ENCODE data around the gene SUFU.

The SUFU gene

DNA sequence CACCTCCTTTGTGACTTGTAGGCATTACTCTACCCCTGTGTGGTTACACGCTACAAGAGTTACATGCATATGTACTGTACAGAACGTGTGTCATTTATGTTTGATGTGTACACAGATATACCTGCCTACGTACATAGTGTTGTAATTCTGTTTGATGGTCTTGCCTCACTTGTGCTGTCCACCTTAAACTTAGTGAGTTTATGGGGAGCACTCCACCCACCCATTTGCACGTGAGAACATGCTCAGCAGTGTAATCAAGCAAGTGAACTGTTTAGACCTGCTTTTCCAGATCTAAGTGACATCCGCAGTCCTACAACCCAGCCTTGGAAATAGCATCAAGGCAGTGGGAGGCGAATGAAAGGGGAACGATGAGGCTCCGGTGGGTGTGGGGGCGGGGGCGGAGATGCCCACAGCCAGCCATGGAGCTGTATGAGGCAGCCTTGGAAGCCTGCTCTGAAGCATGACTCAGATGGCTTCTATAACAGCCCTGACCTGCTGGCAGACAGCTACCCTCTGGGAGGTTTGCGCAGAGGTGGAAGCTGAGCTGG, 52.1 kb downstream of the SUFU start:
- DNase-seq: no peak

GRCh38 chr10:102557569-102557968, 53.8 kb downstream of the SUFU start:
- no peak for DNase-seq

- no peak for DNase-seq
Observed at GRCh38 chr10:102559764-102560163, 56.0 kb downstream of the SUFU start.

DNA sequence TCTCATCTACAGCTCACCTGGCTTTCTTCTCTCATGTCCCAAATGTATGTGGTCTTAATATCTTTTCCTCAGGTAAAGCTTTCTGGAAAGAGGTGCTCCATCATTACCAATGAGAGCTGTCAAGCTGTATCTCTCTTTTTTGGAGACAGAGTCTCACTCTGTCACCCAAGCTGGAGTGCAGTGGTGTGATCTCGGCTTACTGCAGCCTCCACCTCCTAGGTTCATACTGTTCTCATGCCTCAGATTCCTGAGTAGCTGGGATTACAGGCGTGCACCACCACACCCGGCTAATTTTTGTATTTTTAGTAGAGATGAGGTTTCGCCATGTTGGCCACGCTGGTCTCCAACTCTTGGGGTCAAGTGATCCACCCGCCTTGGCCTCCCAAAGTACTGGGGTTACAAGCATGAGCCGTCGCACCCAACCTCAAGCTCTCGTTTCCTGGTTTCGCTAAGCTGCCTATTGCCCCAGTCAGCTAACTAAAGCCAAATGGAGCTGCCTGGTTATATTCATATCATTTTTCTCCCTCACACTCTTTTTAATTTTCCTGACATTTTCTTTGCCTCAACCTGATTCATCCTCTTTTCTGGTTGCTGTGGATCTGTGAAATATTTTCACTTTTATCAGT, 60.5 kb downstream of the SUFU start:
- DNase-seq: no peak

DNA sequence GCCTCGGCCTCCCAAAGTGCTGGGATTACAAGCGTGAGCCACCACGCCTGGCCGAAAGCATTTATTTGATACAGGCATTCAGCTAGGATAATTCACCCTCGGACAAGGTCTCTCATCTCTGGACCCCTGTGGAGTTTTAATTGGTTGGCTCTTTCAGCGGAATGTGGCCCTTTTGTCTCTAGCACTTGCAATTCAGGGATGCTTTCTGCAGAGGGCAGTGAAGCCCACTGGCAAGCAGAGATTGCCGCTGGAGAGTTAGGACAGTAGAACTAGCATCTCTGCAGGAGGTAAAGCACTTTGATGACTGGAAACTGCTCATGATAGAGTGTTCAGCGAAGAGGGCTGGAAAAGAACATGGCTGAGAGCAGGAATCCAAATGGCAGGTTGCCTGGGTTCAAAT, 62.0 kb downstream of the SUFU start:
- DNase-seq: no peak

GRCh38 chr10:102578782-102579181, 75.0 kb downstream of the SUFU start:
- no peak for DNase-seq

- DNase-seq: no peak
Observed at GRCh38 chr10:102579328-102579727, 75.6 kb downstream of the SUFU start.

- no peak for DNase-seq
Observed at GRCh38 chr10:102580230-102580629, 76.5 kb downstream of the SUFU start.

DNA sequence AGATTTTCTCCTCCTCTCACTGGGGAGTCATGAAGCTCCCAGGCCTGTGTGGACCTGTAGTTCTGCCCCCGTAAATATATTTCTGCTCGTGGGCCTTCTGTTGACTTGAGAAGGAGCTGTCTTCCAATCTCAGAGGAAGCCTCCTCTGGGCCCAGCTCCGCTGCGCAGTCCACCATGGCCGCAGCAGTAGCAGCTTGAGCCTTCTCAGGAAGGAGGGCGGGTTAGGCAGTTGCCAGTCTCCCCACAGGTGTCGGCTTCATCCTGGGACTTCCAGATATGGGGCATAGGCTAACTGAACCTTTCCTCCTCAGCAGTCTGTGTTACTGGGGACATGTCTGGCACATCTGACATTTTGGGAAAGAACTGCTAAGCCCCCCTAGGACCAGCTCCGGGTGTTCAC, 77.6 kb downstream of the SUFU start:
- no peak for DNase-seq

DNA sequence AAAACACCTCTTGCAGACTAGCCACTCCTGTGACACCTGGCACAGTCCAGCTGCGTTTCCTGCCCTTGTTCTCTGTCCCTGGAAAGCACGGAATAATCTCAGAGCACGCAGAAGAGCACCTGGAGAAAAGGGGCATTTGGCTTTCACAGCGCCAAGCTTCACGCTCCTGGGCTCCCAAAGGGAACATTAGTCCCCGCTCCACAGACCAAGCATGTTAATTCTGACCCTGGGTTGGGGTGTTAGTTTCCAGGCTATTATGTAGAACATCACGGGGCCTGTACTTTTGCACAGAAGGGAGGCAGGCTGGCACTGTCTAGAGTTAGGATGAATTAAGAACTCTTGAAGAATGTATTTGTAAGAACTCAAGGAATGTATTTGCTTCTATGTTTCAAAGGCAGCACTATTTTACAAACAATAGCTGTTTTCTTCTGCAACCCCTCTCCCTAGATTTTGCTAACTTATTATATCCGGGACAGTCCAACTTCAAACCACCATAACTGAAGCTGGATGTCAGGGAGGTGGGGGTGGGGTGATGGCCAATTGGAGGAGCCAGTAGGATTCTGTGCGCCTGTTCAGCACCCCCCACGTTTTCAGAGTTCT, 78.3 kb downstream of the SUFU start:
- no peak for DNase-seq

DNA sequence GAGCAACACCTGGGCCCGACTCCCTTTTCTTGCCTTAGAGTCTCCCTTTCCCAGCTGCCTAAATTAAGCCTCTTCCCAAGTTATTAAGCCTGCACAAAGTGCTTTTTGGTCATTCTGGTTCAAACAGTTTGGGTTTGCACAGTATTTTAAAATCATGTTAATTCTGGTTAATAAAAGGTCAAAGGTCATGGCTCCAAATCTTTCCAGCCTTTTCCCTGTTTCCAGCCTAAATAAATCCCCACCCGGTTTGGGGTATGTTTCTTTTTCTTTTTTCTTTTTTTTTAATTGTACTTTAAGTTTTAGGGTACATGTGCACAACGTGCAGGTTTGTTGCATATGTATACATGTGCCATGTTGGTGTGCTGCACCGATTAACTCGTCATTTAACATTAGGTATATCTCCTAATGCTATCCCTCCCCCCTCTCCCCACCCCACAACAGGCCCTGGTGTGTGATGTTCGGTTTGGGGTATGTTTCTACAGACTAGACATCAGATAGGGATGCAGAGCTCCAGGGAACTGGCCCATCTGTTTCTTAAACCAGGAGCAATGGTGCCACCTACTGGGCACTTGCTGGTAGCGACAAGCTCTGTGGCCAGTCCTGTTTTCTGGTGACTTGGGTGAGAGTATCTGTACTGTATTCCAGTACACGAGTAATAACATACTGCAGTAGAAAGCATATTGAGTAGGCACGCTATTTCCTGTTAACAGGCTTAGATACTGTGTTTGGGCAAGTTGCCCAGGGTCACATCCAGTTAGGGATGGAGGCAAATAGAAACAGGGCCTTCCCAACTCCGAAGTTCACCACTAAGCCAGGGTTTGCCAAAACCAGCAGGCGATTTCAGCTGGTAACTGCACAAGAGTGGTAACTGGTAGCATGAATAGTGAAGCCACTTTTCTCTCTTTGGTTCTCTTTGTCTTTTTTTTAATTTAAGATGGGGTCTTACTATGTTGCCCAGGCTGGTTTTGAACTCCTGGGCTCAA, 80.0 kb downstream of the SUFU start:
- peak; percentile 88 for DNase-seq

GRCh38 chr10:102585026-102585425, 81.3 kb downstream of the SUFU start:
- no peak for DNase-seq

- DNase-seq: no peak
Observed at GRCh38 chr10:102586858-102587257, 83.1 kb downstream of the SUFU start.

DNA sequence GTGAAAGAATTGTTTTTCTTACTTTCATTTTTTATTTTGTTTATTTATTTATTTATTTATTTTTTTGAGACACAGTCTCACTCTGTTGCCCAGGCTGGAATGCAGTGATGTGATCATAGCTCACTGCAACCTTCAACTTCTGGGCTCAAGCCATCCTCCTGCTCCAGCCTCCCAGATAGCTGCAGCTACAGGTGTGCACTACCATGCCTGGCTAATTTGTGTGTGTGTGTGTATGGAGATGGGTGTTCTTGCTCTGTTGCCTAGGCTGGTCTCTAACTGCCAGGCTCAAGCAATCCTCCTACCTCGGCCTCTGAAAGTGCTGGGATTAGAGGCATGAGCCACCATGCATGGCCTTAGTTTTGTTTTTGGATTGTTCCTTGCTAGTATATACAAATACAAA, 85.1 kb downstream of the SUFU start:
- DNase-seq: no peak

DNA sequence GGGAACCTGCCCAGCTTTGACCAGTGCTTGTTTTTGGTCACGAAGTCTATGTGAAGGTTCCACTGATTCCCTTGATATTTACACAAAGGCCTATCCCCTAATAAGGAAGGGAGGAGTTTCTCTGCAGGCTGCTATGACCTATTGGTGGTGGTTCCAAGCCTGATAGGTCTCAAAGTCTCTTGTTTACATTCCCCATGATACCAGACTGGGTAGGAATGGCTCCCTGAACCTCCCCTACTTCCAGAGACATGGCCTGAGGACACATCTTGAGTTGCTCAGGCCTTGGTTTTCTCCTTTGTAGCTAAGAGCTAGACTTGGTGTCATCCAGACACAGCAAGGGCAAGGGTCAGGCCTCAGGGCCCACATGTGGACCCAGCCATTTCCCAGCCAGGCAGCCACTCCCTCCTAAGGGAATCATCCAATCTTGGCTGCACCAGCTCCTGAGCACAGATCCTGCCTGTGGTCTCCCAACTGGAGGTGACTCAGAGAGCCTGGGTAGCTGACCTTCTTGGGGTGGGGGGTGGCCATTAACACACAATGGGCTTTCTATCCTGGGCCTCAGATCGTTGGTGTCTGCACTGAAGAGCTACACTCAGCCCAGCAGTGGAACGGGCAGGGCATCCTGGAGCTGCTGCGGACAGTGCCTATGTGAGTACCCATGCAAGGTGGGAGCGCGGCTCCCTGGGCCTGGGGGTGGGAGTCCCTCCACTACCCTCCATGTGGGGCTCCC, 89.5 kb downstream of the SUFU start:
- DNase-seq: no peak

DNA sequence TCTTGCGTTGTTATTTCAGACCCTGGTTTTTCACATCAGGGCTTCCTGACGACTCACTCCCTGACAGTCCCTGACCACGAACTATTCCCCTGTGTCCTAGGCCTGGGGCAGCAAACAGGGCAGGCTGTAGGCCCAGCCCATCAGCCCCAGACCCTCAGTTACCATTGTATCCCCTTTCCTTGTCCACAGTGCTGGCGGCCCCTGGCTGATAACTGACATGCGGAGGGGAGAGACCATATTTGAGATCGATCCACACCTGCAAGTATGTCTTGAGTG, 90.0 kb downstream of the SUFU start:
- no peak for DNase-seq

DNA sequence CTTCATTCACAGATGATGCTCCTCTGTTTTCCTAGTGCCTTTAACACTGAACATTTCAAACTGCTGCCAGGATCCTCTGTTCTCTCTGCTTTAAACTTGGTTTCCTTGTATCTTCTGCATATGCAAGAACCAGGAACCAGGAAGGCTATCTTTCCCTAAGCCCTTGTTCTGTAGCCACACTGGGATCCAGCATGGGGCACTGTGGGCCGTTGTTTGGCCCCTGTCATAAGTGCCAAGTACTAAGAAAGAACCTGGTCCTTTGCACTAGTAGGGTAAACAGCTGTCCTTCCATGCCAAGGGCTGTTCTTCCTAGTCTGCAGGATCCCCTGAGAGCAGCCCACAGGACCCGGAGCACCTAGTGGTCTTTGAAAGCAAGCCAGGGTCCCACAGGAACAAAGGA, 91.5 kb downstream of the SUFU start:
- DNase-seq: no peak

GRCh38 chr10:102595897-102596296, 92.1 kb downstream of the SUFU start:
- DNase-seq: no peak

- DNase-seq: peak; percentile 44
Observed at GRCh38 chr10:102596506-102596971, 92.8 kb downstream of the SUFU start.

DNA sequence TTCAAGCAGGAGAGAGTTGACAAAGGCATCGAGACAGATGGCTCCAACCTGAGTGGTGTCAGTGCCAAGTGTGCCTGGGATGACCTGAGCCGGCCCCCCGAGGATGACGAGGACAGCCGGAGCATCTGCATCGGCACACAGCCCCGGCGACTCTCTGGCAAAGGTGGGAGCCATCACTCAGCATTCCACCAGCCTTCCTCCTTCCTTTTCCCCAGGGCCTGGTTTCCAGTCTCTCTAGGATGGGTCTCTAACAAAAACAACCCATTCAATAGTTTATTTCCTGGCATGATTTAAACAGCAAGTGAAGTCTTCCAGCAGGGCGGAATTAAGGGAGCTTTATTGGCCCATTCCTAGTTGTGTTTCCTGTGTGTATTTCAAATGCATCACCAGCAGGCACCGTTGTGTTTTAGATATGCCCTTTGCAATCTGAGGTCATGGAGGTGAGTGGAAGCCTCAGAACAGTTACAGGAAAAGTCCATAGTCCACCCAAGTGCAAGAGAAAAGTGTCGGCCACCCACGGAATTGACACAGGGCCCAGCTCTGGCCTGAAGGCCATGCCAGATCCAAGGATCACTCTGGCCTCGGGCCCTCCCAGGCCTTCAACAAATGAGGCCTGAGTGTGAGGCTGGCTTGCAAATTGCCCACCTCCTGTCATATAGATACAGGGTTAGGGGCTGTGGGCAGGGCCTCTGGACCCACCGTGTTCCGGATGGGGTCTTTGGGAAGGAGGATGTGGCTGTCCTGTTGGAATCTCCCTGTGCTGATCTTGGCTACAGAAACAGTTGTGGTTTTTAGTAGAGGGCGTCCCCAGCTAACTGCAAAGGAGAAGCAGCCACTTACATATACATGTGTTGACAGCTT, 93.6 kb downstream of the SUFU start:
- no peak for DNase-seq

DNA sequence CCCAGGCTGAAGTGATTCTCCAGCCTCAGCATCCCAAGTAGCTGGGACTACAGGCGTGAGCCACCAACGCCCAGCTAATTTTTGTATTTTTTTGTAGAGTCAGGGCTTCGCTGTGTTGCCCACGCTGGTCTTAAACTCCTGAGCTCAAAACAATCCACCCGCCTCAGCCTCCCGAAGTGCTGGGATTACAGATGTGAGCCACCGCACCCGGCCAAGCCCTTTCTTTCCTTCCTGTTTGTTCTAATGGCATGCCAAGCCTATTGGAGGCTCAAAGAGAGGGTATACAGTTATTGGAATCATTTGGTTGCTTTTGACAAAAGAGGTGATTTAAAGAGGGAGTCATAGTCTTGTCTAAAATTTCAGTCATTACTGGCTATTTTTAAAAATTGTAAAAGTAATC, 94.5 kb downstream of the SUFU start:
- no peak for DNase-seq
